NCI-H524 treated with DMSO at 0.1 percent for 48 hours (cell line): ENCODE data around the gene KAZALD1.
"Not testable (repeated sequence)": the region's sequence is repeated elsewhere in the genome, so short reads cannot be mapped to it uniquely, and the experiment has no call there.

ENCODE experiments used
- DNase-seq: peaks from one replicate; lab custom pipeline; 2025; lab: John Stamatoyannopoulos, UW

Gene KAZALD1

GRCh38 chr10:101030496-101031127 lies 31.2 kb upstream of the KAZALD1 start:
- DNase-seq = no peak

GRCh38 chr10:101031128-101031795 lies 30.5 kb upstream of the KAZALD1 start, which contains the start of the genes PDZD7 and SFXN3:
PDZD7 (minus strand) TSS chr10:101031129; CDS start chr10:101030219, 910 bp downstream.
SFXN3 (plus strand) TSS chr10:101031234; CDS start chr10:101034695, 3,461 bp downstream.
- peak; percentile 10 for DNase-seq

DNA sequence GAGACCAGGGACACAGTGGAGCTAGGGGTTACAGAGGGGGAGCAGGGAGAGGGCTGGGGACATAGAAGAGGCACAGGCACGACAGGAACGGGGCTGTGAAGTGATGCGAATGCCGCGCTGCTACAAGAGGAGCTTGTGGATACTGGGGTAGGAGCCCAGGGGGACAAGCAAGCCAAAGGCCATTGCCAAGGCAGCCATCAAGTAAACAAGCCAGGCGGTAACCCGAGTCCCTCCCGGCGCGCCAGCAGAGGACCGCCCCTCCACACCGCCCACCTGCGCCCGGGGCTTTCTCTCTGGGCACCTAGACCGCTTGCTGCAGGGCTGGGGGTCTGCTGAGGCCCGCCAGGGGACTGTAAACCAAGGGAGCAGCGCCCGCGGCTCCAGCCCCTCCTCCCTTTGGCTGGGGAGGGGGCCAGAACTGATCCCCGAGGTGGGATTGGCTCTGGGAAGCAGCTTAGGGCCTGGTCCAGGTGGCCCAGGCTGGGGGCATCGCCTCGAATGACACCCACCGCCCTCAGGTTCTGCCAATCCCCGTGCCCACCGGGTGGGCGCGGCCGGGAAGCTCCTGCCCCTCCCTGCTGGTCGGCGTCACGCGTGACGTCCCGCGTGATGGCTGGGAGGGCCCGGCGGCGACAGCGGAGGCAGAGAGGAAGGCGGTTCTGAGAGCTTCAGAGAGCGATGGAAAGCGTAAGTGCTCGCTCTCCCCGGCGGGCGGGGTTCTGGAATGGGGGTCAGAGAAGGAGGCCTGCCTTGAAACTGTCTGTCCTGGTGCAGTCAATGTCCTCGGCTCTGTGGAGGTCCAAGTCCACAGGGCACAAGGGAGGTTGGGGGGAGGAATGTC lies 29.8 kb upstream of the KAZALD1 start:
- DNase-seq = no peak

DNA sequence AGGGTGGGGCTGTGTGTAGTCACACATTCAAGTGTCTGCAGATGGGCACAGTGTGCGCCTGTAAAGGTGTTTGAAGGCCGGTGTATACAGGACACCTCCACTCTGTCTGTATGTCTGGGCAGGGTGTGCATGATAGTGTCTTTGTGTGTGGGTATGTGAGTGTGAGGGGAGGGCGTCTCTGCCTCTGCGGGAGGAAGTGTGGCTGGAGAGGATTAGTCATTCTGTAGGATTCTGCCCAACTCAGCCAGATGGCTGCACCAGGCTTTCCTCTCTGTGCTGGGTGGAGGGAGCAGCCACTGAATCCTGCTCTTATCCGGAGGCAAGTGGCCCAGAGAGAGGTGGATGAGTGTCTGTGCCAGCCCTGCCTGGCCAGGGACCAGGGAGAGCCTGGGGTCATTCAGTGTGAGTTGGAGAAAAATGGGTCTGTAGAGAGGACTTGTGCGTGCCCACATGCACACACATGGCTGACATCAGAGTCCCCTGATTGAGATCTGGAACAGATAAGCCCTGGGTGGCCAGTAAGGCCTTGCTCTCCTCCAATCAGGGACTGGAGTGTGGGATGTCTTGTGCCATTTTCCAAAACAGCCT lies 29.1 kb upstream of the KAZALD1 start:
- peak; percentile 38 for DNase-seq

DNA sequence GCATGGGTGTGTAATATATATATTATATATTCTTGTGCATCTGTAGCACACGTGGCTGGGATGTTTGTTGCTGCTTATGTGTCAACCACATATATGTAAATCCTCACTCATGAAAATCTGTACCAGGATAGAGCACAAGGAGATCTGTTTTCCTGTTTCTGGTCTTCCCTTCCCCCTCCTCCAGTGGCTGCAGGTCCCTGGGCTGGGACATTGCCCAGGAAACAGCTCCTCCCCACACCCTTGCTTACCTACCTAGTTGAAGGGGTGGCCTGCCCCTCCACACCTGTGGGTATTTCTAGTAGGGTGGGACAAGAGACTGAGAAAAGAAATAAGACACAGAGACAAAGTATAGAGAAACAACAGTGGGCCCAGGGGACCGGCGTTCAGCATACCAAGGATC lies 28.5 kb upstream of the KAZALD1 start:
- no peak for DNase-seq

- not testable (repeated sequence) for DNase-seq
Measured at GRCh38 chr10:101034404-101034803, 27.4 kb upstream of the KAZALD1 start.

GRCh38 chr10:101035314-101035713 lies 26.5 kb upstream of the KAZALD1 start:
- DNase-seq = no peak

- DNase-seq = no peak
Measured at GRCh38 chr10:101035916-101036702, 25.7 kb upstream of the KAZALD1 start.

DNA sequence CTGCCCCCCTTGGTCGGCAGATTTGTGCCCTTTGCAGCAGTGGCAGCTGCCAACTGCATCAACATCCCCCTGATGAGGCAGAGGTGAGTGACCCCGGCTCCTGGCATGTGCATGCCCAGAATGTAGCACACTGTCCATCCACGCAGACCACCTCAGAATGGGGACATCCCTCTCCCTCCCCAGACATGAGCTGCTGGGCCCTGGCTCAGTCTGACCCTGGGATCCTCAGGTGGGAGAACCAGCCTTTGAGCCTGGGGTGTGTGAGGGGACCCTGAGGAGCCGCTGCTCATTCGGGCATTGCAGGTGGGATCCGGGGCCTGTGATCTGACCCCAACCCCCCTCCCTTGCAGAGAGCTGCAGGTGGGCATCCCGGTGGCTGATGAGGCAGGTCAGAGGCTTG lies 25.1 kb upstream of the KAZALD1 start:
- DNase-seq = no peak

DNA sequence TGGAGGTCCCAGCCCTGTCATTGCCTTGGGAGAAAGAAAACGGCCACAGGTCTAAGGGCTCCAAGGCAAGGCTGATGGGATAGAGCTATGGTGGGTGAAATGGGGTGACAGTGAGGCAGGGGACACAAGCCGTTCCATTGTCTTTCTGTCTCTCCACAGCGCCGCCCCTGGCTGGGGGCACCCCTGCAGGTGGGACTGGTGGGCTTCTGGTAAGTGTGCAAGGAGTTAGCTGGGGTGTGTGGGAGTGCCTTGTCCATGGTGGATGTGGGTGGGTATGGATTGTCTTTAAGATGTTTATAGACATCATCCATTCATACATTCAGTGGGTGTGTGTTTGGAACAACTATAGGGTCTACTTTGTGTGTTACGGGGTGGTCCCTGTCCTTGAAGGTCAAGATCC lies 23.3 kb upstream of the KAZALD1 start:
- no peak for DNase-seq

- DNase-seq = no peak
Measured at GRCh38 chr10:101040061-101040460, 21.7 kb upstream of the KAZALD1 start.

DNA sequence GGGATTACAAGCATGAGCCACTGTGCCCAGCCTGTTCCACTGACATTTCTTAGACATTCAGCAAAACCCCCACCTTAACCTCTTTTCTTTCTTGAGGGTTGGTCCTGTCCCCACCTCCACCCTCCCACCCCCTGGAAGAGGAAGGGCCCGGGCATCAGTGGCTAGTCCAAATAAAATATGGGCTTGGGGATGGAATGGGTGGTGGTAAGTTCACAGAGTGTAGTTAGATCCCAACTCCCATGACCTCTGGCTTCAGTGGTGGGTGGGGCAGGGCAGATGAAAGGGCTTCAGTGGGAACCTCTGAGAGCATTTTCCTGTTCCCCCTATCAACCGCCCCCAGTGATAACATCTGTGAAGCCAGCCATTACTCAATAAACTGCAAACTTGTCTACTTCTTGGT lies 20.9 kb upstream of the KAZALD1 start:
- DNase-seq = no peak

DNA sequence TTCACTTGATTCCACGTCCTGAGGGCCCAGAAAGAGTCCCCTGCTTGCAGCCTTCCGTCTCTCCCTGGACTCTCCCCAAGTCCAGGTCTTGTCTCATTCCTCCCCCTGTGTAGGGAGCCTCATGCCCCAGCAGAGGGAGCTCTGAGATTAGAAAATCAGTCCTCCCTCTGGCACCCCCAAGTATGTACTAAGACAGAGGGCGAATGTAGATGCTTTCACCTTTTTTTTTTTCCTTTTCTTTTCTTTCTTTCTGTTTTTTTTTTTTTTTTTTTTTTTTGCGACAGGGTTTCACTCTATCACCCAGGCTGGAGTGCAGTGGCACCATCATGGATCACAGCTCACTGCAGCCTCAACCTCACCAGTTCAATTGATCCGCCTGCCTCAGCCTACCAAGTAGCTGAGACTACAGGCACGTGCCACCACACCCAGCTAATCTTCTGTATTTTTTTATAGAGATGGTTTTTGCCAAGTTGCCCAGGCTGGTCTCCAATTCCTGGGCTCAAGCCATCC lies 20.5 kb upstream of the KAZALD1 start:
- DNase-seq = no peak

GRCh38 chr10:101042118-101042517 lies 19.7 kb upstream of the KAZALD1 start:
- no peak for DNase-seq

DNA sequence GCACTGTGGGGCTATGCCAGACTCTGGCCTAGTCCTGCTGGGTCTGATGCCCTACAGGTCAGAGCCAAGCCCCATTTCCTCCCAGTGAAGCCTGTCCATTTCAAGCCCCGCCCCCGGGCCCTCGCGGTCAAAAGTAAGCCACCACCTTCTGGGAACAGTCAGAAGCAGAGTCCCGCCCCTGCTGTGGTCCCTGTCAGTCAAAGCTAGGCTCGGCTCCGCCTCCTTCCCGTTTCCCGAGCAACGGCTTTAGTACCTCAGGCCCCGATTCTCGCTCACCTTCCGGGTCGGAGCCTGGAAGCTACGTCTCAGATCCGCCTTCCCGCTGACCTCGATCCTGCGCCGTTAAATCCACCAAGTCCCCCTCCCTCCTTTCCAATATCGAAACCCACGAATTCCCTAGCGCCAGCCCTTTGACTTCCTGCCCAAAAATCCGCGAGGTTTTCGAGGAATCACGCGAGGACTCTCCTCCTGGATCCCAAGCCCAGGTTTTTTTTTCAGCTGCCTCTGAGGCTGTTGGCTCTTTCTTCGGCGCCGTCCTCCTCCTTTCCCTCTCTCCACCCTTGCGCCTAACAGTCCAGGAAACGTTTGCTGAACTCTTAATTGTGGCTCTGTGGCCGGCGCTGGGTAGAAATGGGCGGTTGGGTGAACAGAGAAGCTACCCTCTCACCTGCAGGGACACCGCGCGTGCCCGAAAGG lies 19.0 kb upstream of the KAZALD1 start:
- DNase-seq = peak; percentile 33

GRCh38 chr10:101043363-101043707 lies 18.5 kb upstream of the KAZALD1 start:
- no peak for DNase-seq

DNA sequence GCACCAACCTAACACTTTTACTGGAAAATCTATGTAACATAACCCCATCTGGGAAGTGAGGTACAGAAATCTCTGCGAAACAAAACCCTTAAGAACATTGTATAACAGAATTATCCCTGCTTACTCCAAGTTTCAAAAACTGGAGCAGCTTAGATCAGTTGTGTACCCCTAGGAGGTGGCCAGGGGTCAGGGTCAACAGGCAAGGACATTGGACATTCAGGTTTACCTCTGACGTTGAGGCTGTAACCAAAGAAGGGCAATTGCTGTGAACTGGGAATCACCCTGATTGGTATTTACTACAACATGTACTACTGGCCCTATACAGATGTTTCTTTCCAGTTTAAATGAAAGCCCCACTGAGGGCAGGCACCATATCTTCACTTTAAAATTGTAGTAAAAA lies 17.7 kb upstream of the KAZALD1 start:
- DNase-seq = no peak

DNA sequence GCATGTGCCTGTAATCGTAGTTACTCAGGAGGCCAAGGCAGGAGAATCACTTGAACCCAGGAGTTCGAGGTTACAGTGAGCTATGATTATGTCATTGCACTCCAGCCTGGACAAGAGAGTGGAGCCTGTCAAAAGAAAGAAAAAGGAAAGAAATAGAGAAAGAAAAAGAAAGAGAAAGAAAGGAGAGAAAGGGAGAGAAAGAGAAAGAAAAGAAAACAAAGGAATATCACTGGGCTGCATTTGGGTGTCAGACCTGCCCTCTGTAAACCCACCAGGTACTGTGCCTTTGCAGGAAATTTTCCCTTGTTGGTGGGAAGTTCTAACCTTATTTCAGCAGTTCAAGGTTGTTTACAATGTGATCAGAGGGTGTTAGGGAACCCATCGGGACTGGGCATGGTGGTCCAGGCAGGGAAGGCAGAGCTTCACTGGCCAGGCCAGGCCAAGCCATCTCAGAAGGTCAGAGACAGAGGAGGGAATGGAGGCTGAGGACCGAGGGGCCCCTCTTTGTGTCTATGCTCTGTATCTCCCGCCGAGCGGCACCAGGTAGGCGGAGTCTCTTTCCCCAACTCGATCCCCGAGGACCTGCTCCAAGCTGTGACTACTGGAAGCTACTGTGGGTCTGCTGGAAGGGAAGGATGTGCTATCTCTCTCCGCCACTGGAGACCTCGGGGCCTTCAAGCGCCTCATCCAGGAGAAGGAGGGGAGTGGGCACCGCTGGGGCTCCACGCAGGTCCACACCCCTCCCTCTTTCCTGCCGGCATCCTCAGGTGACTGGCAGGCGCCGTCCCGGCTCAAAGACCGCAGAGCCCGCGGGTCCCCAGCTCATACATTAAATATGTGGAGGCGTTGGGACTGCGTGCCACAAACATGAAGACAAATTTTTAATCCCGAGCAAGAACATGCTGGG lies 15.2 kb upstream of the KAZALD1 start:
- no peak for DNase-seq

DNA sequence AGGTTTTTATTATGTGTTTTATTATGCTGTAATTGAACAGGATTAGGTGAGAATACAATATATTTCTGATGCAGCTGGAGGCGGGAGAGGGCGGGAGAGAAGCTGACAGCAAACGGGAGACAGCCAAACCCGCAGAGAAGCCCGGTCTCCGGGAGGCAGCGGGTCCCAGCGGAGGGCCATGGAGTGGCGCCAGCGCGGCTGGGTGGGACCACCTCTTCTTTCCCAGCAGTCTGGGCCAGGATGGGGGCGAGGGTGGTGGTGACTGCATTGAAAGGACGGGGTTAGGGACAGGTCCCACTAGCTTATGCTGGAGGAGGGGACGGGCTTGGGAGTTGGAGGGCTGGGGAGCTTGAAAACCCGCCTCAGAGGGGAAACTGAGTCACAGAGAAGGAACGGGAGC lies 14.5 kb upstream of the KAZALD1 start:
- DNase-seq = no peak
